Measurements from ENCODE around the gene RIPOR2. TPM values are rescaled to one million over a fixed set of nuclear protein-coding genes. Genes with fewer than 3 reads are reported as not detected.

The RIPOR2 gene
- total RNA-seq, 2 donors from 2014 or later, result 296 to 364 TPM

- no peak overlapping the region for H3K4me3 Mint-ChIP-seq
- DNase-seq (no peak), ATAC-seq (no peak)
- H3K4me1 Mint-ChIP-seq, result peaks cover 28% of the 10 kb centered on the region
- peaks cover 8% of the 10 kb centered on the region for H3K36me3 Mint-ChIP-seq (ENCODE audit: low read depth)
- H3K9me3 ChIP-seq (ENCODE audit: control insufficient read depth, low read length, poor library complexity, severe bottlenecking), result no peaks in the 10 kb centered on the region
- no peaks in the 10 kb centered on the region for H3K27me3 Mint-ChIP-seq
- peak overlapping the region; percentile 83 for H3K27ac Mint-ChIP-seq
Measured at GRCh38 chr6:24849713-24850112, 86.0 kb downstream of the RIPOR2 start.

DNA sequence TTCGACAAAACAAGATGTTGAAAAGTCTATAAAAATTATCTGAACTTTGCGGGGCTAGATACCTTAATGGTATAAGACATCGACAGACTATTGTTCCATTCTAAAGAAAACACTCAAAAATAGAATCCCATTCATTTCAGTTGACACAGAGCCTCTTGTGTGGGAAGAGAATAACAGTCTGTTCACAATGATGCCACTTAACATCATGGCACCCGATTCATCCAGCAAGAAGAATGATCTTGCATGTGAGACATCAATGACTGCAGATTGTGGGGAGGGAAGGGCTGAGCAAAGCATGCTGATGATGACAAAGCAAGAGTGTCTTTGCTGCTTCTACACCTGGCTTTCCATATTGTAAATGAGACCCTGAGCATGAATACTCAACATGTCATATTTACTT lies 87.3 kb downstream of the RIPOR2 start:
- H3K4me1 Mint-ChIP-seq, result peaks cover 31% of the 10 kb centered on the region
- no peak overlapping the region for H3K4me3 Mint-ChIP-seq
- ATAC-seq (no peak), DNase-seq (no peak)
- H3K27me3 Mint-ChIP-seq, result no peaks in the 10 kb centered on the region
- peaks cover 8% of the 10 kb centered on the region for H3K36me3 Mint-ChIP-seq (ENCODE audit: low read depth)
- peak overlapping the region; percentile 83 for H3K27ac Mint-ChIP-seq
- H3K9me3 ChIP-seq (ENCODE audit: control insufficient read depth, low read length, poor library complexity, severe bottlenecking), result no peaks in the 10 kb centered on the region

- DNase-seq, result no peak
Measured at GRCh38 chr6:24847402-24847801, 88.4 kb downstream of the RIPOR2 start.

DNA sequence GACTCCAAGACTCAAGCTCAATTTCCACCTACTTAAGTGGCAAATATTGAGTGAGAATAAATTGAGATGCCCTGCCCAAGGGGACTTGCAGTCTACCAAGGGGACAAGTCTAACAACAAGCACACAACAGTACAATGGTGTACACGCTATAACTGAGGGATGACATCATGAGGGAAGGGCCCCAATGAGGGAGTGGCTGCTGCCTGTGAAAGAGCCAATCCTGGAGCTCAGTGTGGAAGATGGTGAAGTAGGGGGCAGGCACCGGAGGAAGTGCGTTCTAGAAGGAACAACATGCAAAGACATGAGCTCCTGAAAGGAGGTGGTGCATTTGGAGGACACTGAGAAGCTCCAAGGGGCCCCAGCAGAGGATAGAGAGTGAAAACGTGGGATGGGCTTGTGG lies 90.2 kb downstream of the RIPOR2 start:
- Mint-ChIP-seq H3K27me3 (no peaks in the 10 kb centered on the region), H3K27ac (peak overlapping the region; percentile 61), H3K4me1 (peaks cover 50% of the 10 kb centered on the region), H3K36me3 (ENCODE audit: low read depth) (peaks cover 12% of the 10 kb centered on the region), H3K4me3 (peak overlapping the region; percentile 12)
- DNase-seq (no peak), ATAC-seq (no peak)
- no peaks in the 10 kb centered on the region for H3K9me3 ChIP-seq (ENCODE audit: control insufficient read depth, low read length, poor library complexity, severe bottlenecking)

More at GRCh38 chr6:24847402-24847801, 88.4 kb downstream of the RIPOR2 start:
- H3K27me3 Mint-ChIP-seq, result no peaks in the 10 kb centered on the region
- H3K36me3 Mint-ChIP-seq (ENCODE audit: low read depth), result peaks cover 8% of the 10 kb centered on the region
- no peak for ATAC-seq
- H3K4me3 Mint-ChIP-seq, result no peak overlapping the region
- H3K27ac Mint-ChIP-seq, result peak overlapping the region; percentile 61
- H3K4me1 Mint-ChIP-seq, result peaks cover 40% of the 10 kb centered on the region
- H3K9me3 ChIP-seq (ENCODE audit: control insufficient read depth, low read length, poor library complexity, severe bottlenecking), result no peaks in the 10 kb centered on the region

GRCh38 chr6:24844903-24845302 lies 90.9 kb downstream of the RIPOR2 start:
- Mint-ChIP-seq H3K27ac (peak overlapping the region; percentile 61), H3K36me3 (ENCODE audit: low read depth) (peaks cover 12% of the 10 kb centered on the region), H3K27me3 (no peaks in the 10 kb centered on the region), H3K4me3 (no peak overlapping the region), H3K4me1 (peaks cover 51% of the 10 kb centered on the region)
- DNase-seq (no peak), ATAC-seq (no peak)
- H3K9me3 ChIP-seq (ENCODE audit: control insufficient read depth, low read length, poor library complexity, severe bottlenecking), result no peaks in the 10 kb centered on the region

- Mint-ChIP-seq H3K4me3 (no peak overlapping the region), H3K4me1 (peaks cover 49% of the 10 kb centered on the region), H3K27me3 (no peaks in the 10 kb centered on the region), H3K36me3 (ENCODE audit: low read depth) (peaks cover 12% of the 10 kb centered on the region), H3K27ac (peak overlapping the region; percentile 14)
- H3K9me3 ChIP-seq (ENCODE audit: control insufficient read depth, low read length, poor library complexity, severe bottlenecking), result no peaks in the 10 kb centered on the region
- ATAC-seq, result no peak
- no peak for DNase-seq
Measured at GRCh38 chr6:24844061-24844460, 91.7 kb downstream of the RIPOR2 start.

- ATAC-seq (no peak), DNase-seq (no peak)
- Mint-ChIP-seq H3K4me3 (no peak overlapping the region), H3K27me3 (no peaks in the 10 kb centered on the region), H3K4me1 (peaks cover 36% of the 10 kb centered on the region), H3K36me3 (ENCODE audit: low read depth) (peaks cover 7% of the 10 kb centered on the region), H3K27ac (peak overlapping the region; percentile 19)
- H3K9me3 ChIP-seq (ENCODE audit: control insufficient read depth, low read length, poor library complexity, severe bottlenecking), result no peaks in the 10 kb centered on the region
Measured at GRCh38 chr6:24840187-24840586, 95.6 kb downstream of the RIPOR2 start.

DNA sequence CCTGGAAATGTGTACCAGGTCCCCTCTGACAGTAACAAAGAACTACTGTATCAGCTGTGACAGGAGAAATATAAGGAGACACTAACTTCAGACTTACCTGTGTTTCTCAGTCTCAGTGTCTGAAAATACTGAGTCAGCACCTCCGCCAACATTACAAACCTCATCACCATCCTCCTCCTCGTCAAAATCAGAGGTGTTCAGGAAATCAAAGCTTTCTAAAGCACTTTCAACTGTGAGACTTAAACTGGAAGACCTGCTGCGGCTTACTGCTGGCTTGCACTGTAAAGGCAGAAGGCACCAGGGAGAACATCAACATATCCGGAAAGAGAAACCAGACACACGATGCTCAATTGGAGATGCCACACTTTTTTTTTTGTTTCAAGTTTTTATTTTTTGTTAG lies 96.8 kb downstream of the RIPOR2 start:
- Mint-ChIP-seq H3K36me3 (ENCODE audit: low read depth) (peaks cover 9% of the 10 kb centered on the region), H3K4me1 (peaks cover 41% of the 10 kb centered on the region), H3K27ac (peak overlapping the region; percentile 54), H3K27me3 (no peaks in the 10 kb centered on the region), H3K4me3 (no peak overlapping the region)
- DNase-seq (no peak), ATAC-seq (peak; percentile 62)
- H3K9me3 ChIP-seq (ENCODE audit: control insufficient read depth, low read length, poor library complexity, severe bottlenecking), result no peaks in the 10 kb centered on the region

DNA sequence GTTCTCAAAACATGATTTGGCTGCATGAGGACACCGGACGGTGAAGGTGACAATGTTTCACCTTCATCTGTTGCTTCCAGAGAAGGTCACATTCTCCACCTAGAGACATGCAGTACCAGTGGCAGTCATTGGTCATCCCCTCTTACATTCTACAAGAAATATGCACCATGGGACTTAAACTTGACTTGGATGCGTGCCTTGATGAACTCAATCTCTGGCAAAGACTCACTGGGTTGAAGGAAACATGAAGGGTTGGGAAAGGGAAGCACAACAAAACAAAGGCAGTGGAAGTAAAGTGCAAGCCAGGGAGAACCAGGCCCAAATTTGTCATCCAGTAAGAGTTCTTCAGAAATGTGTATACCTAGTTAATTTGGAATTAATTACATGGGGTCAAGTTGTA lies 97.7 kb downstream of the RIPOR2 start:
- Mint-ChIP-seq H3K36me3 (ENCODE audit: low read depth) (peaks cover 9% of the 10 kb centered on the region), H3K27ac (peak overlapping the region; percentile 87), H3K4me1 (peaks cover 35% of the 10 kb centered on the region), H3K4me3 (no peak overlapping the region), H3K27me3 (no peaks in the 10 kb centered on the region)
- ATAC-seq (no peak), DNase-seq (no peak)
- no peaks in the 10 kb centered on the region for H3K9me3 ChIP-seq (ENCODE audit: control insufficient read depth, low read length, poor library complexity, severe bottlenecking)

GRCh38 chr6:24836109-24836508 lies 99.7 kb downstream of the RIPOR2 start:
- no peak for ATAC-seq
- no peaks in the 10 kb centered on the region for H3K27me3 Mint-ChIP-seq

GRCh38 chr6:24833711-24834386 lies 101.9 kb downstream of the RIPOR2 start:
- Mint-ChIP-seq H3K27me3 (no peaks in the 10 kb centered on the region), H3K4me1 (peaks cover 14% of the 10 kb centered on the region), H3K36me3 (ENCODE audit: low read depth) (peaks cover 12% of the 10 kb centered on the region), H3K27ac (peak overlapping the region; percentile 32), H3K4me3 (no peak overlapping the region)
- ATAC-seq (no peak), DNase-seq (no peak)
- H3K9me3 ChIP-seq (ENCODE audit: control insufficient read depth, low read length, poor library complexity, severe bottlenecking), result no peaks in the 10 kb centered on the region

More at GRCh38 chr6:24836109-24836508, 99.7 kb downstream of the RIPOR2 start:
- DNase-seq, result no peak
- peak overlapping the region; percentile 87 for H3K27ac Mint-ChIP-seq
- peaks cover 11% of the 10 kb centered on the region for H3K36me3 Mint-ChIP-seq (ENCODE audit: low read depth)
- H3K4me3 Mint-ChIP-seq, result no peak overlapping the region
- no peaks in the 10 kb centered on the region for H3K9me3 ChIP-seq (ENCODE audit: control insufficient read depth, low read length, poor library complexity, severe bottlenecking)
- peaks cover 25% of the 10 kb centered on the region for H3K4me1 Mint-ChIP-seq

- Mint-ChIP-seq H3K27me3 (no peaks in the 10 kb centered on the region), H3K27ac (peak overlapping the region; percentile 66), H3K4me1 (peaks cover 18% of the 10 kb centered on the region), H3K36me3 (ENCODE audit: low read depth) (peaks cover 12% of the 10 kb centered on the region), H3K4me3 (no peak overlapping the region)
- ATAC-seq, result no peak
- no peaks in the 10 kb centered on the region for H3K9me3 ChIP-seq (ENCODE audit: control insufficient read depth, low read length, poor library complexity, severe bottlenecking)
- DNase-seq, result no peak
Measured at GRCh38 chr6:24832794-24833193, 103.0 kb downstream of the RIPOR2 start.

DNA sequence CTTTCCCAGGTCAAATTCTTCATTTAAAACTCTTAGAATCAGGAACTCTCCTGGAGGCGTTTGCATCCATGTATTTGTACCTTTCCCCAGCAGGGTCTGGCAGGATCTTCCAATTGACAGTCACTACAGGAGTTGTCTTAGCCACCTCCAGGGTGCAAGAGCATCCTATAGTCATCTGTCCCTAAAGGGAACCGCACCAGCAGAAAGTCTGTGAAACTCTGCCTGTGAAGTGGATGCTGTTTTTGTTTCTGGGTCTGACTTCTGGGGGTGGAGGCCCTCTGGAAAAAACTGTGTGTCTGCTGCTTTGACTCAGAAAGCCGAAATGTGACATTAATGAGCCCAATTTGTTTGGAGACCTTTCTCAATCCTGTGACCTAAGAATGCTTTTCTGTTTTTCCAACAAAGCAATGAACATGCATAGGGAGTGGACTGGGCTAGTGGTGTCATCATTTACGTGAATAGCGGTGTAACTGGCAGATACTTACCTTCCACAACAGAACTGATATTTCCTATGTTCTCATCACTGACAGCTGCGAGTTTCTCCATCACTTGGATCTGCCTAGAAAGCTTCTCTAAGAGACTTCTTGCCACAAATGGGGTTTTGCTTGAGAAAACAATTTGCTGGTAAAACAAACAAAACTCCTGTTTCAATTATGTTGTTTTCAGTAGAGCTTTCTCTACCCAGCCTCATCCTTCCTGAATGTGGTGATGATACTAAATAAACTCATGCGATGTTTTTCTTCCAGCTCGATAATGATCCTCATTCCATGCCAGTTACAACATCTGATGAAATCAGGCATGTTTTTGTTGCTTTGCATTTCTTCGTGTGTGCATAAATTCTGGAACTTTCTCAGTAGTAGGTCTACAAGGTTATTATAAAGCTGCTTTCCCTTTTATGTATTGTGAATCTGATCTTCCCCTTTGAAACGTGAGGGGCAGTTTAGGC lies 103.7 kb downstream of the RIPOR2 start:
- H3K4me1 Mint-ChIP-seq, result peaks cover 24% of the 10 kb centered on the region
- no peak overlapping the region for H3K4me3 Mint-ChIP-seq
- peaks cover 12% of the 10 kb centered on the region for H3K36me3 Mint-ChIP-seq (ENCODE audit: low read depth)
- no peaks in the 10 kb centered on the region for H3K9me3 ChIP-seq (ENCODE audit: control insufficient read depth, low read length, poor library complexity, severe bottlenecking)
- ATAC-seq (no peak), DNase-seq (no peak)
- no peaks in the 10 kb centered on the region for H3K27me3 Mint-ChIP-seq
- peak overlapping the region; percentile 66 for H3K27ac Mint-ChIP-seq

Data from T-helper 17 cell (primary cell).